Body of pancreas (tissue), 4 donors: ENCODE data around the gene PATJ.
"Not testable (repeated sequence)": the region's sequence is repeated elsewhere in the genome, so short reads cannot be mapped to it uniquely, and the experiment has no call there.

Experiments
- POLR2A ChIP-seq, 3 donors: fragments of 450-650 bp; IDR thresholded peaks; one replicate each; pipeline ENCODE4 v1.6.1; 2016; ENCODE audit warnings: antibody characterized with exemption in 3 of 3, mild to moderate bottlenecking in 2 of 3
- TF ChIP-seq, protein P1 (sequence below), 7 experiments: fragments of 450-650 bp in 4 of 7; fragments of 200-600 bp in 3 of 7; sonication (generic) in 3 of 7; IDR thresholded peaks; one replicate each; pipeline ENCODE4 v1.5.1; 2016 to 2019; ENCODE audit warnings: antibody characterized with exemption in 7 of 7

DNA sequence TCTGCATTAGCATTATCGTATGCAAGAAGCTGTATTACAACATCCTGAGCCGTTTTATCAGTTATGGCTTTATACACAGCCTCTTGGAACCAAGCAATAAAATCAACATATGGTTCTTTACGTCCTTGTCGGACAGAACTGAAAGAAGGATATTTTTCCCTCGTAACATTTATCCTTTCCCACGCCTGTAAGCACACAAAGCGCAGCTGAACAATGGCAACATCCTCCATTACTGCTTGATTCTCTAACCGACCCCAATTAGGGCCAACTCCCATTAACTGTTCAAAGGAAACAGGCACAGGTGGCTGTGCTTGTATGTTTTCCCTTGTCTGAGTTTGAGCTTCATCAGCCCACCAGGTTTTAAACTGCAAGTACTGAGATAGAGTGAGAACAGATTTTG lies 439.9 kb downstream of the PATJ start:
- not testable (repeated sequence) for TF ChIP-seq POLR2A (IDR thresholded peaks at IDR 0.05)
- TF ChIP-seq, protein P1, sequence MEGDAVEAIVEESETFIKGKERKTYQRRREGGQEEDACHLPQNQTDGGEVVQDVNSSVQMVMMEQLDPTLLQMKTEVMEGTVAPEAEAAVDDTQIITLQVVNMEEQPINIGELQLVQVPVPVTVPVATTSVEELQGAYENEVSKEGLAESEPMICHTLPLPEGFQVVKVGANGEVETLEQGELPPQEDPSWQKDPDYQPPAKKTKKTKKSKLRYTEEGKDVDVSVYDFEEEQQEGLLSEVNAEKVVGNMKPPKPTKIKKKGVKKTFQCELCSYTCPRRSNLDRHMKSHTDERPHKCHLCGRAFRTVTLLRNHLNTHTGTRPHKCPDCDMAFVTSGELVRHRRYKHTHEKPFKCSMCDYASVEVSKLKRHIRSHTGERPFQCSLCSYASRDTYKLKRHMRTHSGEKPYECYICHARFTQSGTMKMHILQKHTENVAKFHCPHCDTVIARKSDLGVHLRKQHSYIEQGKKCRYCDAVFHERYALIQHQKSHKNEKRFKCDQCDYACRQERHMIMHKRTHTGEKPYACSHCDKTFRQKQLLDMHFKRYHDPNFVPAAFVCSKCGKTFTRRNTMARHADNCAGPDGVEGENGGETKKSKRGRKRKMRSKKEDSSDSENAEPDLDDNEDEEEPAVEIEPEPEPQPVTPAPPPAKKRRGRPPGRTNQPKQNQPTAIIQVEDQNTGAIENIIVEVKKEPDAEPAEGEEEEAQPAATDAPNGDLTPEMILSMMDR (IDR thresholded peaks at IDR 0.05): not testable (repeated sequence)
